Measurements from ENCODE around the gene RPS14.

DNA sequence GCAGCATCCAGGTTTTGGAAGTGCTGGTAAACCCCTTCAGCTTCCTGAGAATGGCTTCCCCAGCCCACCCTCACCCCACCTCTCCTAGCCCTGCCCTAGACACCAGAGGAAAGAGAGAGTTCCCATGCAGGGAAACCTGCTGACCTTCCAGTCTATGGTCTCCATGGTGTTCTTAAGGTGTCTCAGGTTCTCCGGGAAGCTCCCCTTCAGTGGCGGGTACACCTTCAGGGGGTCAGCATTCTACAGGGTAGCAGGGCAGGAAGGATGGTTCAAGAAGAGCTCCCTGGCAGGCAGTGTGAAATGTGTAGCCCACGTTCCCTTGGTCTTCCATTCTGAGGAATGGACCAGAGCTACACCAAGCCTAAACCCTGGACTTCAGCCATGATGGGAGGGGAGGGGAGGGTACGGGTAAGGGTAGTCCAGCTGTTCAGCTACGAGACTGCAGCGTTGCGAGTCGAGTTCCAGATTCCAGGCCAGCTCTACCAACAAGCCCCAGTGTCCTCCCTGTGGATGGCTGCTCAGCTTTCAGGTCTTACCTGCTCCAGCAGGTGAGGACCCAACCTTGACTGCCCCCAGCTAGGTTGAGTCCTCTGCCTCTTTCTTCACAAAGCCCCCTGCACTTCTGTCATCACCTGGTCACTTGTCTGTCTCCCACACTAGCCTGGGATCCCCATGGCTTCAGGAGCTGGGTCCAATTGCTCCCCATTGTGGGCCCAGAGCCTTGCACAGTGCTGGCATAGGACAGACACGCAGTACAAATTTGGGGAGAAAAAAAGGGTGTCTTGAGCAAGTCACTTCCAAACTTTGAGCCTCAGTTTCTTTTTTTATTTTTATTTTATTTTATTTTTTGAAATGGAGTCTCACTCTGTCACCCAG, 44.4 kb downstream of the RPS14 start:
- TF ChIP-seq ELF4 (IDR thresholded peaks at IDR 0.05) (no peak), LEF1 (IDR thresholded peaks at IDR 0.05; ENCODE audit: borderline replicate concordance) (no peak)

All from HEK293T (cell line).